Type B pancreatic cell (in vitro differentiated cells): Measurements from ENCODE around the gene ADORA1. TPM values are rescaled to one million over a fixed set of nuclear protein-coding genes. Genes with fewer than 3 reads are reported as not detected.

Experiments
- DNase-seq: peaks from one replicate; pipeline ENCODE4 v3.0.0; 2021; ENCODE audit warnings: mixed read lengths; ENCODE audit not compliant: unreplicated experiment; ENCODE audit errors: extremely low spot score
- H3K27ac Mint-ChIP-seq: 2 replicates; pipeline ENCODE4 v1.8.0; 2021; ENCODE audit warnings: mild to moderate bottlenecking, mixed read lengths
- H3K27me3 Mint-ChIP-seq: 2 replicates; pipeline ENCODE4 v1.8.0; 2021; ENCODE audit warnings: mixed read lengths
- H3K36me3 Mint-ChIP-seq: 2 replicates; pipeline ENCODE4 v1.8.0; 2021; ENCODE audit warnings: mixed read lengths
- H3K4me1 Mint-ChIP-seq: one replicate; pipeline ENCODE4 v1.8.0; 2021; ENCODE audit warnings: mixed read lengths; ENCODE audit not compliant: unreplicated experiment
- H3K4me3 Mint-ChIP-seq: 2 replicates; pipeline ENCODE4 v1.8.0; 2021; ENCODE audit warnings: mild to moderate bottlenecking, mixed read lengths
- H3K9me3 Mint-ChIP-seq: 2 replicates; pipeline ENCODE4 v1.8.0; 2021; ENCODE audit warnings: mixed read lengths
- total RNA-seq: library from RNA; stranded (reverse); gene quantifications from 2 replicates; pipeline ENCODE4 v1.2.1, GENCODE V29; 2021; ENCODE audit warnings: low replicate concordance
- TF ChIP-seq, protein P1 (sequence below): fragments of 200-600 bp; sonication (generic); conservative IDR thresholded peaks from 2 replicates; pipeline ENCODE4 v1.5.0; 2021; ENCODE audit warnings: antibody characterized with exemption, mild to moderate bottlenecking

ADORA1 gene
- total RNA-seq, 1 donor from 2014 or later, result 2.7 TPM

DNA sequence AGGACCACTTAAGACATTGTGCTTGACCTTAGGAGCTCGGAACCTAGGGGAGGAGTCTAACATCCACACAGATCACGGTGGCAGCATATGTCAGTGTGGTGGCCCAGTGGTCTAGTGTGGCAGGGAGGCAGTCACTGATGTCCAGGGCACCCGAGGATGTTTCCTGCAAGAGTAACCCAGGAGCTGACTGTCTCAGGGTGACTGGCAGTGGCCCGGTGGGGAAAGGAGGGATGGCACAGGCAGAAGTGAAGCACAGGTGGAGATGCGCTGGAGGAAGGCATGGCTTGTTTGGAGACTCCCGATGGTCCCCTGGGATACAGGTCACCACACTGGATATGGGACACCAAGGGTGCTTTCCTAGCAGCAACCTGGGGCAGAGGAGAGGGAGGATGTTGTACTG is 85.6 kb downstream of the ADORA1 start:
- Mint-ChIP-seq H3K27me3 (peaks cover 33% of the 10 kb centered on the region), H3K27ac (no peak overlapping the region)
- TF ChIP-seq, protein P1, sequence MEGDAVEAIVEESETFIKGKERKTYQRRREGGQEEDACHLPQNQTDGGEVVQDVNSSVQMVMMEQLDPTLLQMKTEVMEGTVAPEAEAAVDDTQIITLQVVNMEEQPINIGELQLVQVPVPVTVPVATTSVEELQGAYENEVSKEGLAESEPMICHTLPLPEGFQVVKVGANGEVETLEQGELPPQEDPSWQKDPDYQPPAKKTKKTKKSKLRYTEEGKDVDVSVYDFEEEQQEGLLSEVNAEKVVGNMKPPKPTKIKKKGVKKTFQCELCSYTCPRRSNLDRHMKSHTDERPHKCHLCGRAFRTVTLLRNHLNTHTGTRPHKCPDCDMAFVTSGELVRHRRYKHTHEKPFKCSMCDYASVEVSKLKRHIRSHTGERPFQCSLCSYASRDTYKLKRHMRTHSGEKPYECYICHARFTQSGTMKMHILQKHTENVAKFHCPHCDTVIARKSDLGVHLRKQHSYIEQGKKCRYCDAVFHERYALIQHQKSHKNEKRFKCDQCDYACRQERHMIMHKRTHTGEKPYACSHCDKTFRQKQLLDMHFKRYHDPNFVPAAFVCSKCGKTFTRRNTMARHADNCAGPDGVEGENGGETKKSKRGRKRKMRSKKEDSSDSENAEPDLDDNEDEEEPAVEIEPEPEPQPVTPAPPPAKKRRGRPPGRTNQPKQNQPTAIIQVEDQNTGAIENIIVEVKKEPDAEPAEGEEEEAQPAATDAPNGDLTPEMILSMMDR, result no peak

DNA sequence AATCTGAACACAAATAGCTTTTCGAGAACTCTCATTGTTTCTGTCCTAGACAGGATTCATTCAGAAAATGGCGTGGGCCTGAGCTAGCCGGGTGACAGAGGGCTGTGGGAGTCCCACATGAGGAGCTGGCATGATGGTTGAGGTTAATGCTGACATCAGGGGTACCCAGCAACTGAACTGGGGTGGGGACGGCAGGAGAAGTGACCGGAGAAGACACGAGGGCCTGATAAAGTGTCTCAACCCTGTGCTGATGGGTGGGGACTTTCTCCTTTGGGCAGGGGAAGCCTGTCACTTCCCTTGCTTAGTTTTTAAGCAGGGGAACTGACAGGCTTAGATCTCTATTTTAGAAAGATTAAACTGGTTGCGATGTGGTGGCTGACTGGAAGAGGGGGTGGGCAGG is 87.3 kb downstream of the ADORA1 start:
- Mint-ChIP-seq H3K9me3 (no peaks in the 10 kb centered on the region), H3K27ac (no peak overlapping the region), H3K36me3 (no peaks in the 10 kb centered on the region), H3K4me1 (peaks cover 10% of the 10 kb centered on the region), H3K27me3 (peaks cover 44% of the 10 kb centered on the region), H3K4me3 (no peak overlapping the region)
- TF ChIP-seq, protein P1, result no peak
- DNase-seq, result no peak

More for the DNA sequence above, 85.6 kb downstream of the ADORA1 start:
- DNase-seq, result no peak
- H3K4me1 Mint-ChIP-seq, result peaks cover 10% of the 10 kb centered on the region
- no peak overlapping the region for H3K4me3 Mint-ChIP-seq
- no peaks in the 10 kb centered on the region for H3K9me3 Mint-ChIP-seq
- no peaks in the 10 kb centered on the region for H3K36me3 Mint-ChIP-seq

DNA sequence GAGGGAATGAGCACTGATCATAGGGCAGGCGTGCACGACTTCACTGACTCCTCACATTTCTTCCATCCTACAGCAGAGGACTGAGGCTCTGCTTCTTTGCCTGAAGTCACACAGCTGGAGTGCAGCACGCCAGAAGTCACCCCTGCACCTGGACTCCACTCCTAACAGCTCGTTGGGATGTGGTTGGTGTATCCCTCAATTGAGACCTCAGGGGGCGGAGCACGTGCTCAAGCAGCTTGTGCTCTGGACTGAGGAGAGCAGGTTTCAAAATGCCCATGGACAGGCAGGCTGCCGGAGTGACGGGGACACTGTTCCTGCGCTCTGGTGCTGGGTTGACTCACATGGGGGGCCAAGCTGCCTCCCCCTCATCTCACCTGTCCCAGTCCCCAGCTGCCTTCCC is 88.0 kb downstream of the ADORA1 start:
- H3K9me3 Mint-ChIP-seq, result no peaks in the 10 kb centered on the region
- no peak overlapping the region for H3K4me3 Mint-ChIP-seq

DNA sequence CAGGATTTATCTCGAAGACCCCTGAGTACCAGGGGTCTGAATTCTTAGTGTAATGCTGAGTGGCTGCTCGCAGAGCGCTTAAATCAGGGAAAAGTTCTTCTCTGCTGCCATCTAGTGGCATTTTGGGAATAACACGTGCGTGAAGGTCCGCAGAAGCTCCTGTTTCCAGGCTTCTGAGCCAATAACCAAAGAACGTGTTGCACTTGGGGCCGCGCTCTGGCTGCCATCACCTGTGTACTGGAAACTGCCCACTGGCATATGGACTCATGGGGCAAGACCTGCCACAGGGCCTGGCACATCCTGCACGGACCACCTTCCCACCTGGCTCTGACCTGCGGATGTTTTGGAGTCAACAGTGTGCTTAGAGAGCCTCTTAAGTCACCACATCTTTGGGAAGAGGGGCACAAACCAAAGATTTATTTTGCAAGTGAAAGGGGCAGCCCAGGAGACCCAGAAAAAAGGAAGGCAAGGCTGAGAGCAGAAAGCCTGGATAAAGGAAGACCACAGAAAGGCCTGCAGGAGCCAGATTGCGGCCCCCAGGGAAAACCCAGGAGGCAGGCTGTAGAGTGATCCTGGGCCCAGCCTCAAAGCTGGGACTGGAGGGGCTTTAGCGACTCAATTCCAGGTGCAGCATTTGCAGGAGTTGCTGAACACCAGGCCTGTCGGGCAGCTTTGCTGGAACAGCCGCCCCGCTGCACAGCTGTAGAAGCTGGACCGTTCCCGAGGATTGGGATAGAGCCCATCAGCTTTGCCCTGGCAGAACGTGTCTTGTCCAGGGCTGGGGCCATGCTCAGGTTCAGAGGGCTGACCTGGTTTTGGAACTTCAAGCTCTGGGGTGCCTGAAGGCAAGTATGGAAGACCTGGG is 89.0 kb downstream of the ADORA1 start:
- TF ChIP-seq, protein P1, result peak; percentile 90
- peaks cover 10% of the 10 kb centered on the region for H3K4me1 Mint-ChIP-seq
- H3K27ac Mint-ChIP-seq, result no peak overlapping the region
- no peaks in the 10 kb centered on the region for H3K36me3 Mint-ChIP-seq
- no peaks in the 10 kb centered on the region for H3K9me3 Mint-ChIP-seq
- no peak for DNase-seq
- H3K27me3 Mint-ChIP-seq, result peaks cover 46% of the 10 kb centered on the region
- no peak overlapping the region for H3K4me3 Mint-ChIP-seq

More for the DNA sequence above, 88.0 kb downstream of the ADORA1 start:
- TF ChIP-seq, protein P1, result no peak
- Mint-ChIP-seq H3K36me3 (no peaks in the 10 kb centered on the region), H3K27me3 (peaks cover 45% of the 10 kb centered on the region), H3K27ac (no peak overlapping the region), H3K4me1 (peaks cover 10% of the 10 kb centered on the region)
- no peak for DNase-seq

Other genes with a start within 250 kb of the ADORA1 start
- gene RABIF, start 238.6 kb upstream of the ADORA1 start, total RNA-seq, result 7.0 and 10.0 TPM in 2 replicates
- gene KLHL12, start 200.5 kb upstream of the ADORA1 start, total RNA-seq, result 24.4 and 33.8 TPM in 2 replicates
- 52.4 and 71.3 TPM in 2 replicates for gene ADIPOR1, start 169.4 kb upstream of the ADORA1 start, total RNA-seq
- gene CYB5R1, start 160.5 kb upstream of the ADORA1 start, total RNA-seq, result 55.2 and 56.8 TPM in 2 replicates
- gene TMEM183A, start 120.4 kb upstream of the ADORA1 start, total RNA-seq, result 75.8 and 88.2 TPM in 2 replicates
- gene PPFIA4, start 101.2 kb upstream of the ADORA1 start, total RNA-seq, result 0.71 and 4.9 TPM in 2 replicates
- 2.1 TPM in 1 of 2 replicates, not detected in the other for gene MYOG, start 41.7 kb upstream of the ADORA1 start, total RNA-seq
- gene MYBPH, start 48.1 kb downstream of the ADORA1 start, total RNA-seq, result 1.6 TPM in 1 of 2 replicates, not detected in the other
- gene CHI3L1, start 59.0 kb downstream of the ADORA1 start, total RNA-seq, result 0.21 TPM in 1 of 2 replicates, not detected in the other
- gene CHIT1, start 101.9 kb downstream of the ADORA1 start, total RNA-seq, result not detected in 2 replicates
- gene BTG2, start 177.8 kb downstream of the ADORA1 start, total RNA-seq, result 49.8 and 147 TPM in 2 replicates
- 3.9 and 8.3 TPM in 2 replicates for gene FMOD, start 223.4 kb downstream of the ADORA1 start, total RNA-seq